ENCODE data around the gene DIO2.
A peak's percentile ranks its signal among the peaks of the same experiment; 100 is the strongest.

DIO2 gene

DNA sequence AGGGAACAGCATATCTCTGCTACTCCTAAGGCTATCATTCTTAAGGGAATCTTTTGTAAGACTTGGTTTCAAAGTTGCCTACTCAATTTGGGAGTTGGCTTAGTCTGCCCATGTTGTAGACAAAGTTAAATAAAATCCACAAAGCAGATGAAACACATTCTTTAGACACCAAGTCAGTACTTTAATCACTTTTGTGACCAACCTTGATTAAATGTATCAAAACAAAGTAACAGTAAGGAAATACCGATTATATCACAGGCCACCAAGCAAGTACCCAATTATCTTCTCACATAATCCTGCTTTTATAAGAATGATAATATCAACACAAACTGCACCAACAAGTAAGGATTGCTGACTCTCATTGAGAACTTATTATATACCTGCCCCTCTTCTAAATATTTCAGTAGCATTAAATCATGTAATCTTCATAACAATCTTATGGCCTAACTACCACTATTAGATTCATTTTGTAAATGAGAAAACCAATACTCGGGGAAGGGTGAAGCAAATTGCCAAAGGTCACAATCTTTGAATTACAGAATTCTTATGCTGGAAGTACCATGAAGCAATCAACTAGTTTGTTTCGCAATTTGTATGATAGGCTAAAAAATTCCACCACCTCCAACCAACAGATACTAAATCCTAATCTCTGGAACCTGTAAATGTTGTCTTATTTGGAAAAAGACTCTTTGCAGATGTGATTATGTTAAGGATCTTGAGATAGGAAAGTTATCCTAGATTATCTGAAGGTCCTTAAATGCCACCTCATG is 12.6 kb upstream of the DIO2 start:
- H3K4me3 ChIP-seq (ENCODE audit: low read depth, low read length) = no peak overlapping the region
- TF ChIP-seq, protein P1, sequence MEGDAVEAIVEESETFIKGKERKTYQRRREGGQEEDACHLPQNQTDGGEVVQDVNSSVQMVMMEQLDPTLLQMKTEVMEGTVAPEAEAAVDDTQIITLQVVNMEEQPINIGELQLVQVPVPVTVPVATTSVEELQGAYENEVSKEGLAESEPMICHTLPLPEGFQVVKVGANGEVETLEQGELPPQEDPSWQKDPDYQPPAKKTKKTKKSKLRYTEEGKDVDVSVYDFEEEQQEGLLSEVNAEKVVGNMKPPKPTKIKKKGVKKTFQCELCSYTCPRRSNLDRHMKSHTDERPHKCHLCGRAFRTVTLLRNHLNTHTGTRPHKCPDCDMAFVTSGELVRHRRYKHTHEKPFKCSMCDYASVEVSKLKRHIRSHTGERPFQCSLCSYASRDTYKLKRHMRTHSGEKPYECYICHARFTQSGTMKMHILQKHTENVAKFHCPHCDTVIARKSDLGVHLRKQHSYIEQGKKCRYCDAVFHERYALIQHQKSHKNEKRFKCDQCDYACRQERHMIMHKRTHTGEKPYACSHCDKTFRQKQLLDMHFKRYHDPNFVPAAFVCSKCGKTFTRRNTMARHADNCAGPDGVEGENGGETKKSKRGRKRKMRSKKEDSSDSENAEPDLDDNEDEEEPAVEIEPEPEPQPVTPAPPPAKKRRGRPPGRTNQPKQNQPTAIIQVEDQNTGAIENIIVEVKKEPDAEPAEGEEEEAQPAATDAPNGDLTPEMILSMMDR (IDR thresholded peaks at IDR 0.05; ENCODE audit: borderline replicate concordance, insufficient read depth, low read depth, low read length) = no peak

DNA sequence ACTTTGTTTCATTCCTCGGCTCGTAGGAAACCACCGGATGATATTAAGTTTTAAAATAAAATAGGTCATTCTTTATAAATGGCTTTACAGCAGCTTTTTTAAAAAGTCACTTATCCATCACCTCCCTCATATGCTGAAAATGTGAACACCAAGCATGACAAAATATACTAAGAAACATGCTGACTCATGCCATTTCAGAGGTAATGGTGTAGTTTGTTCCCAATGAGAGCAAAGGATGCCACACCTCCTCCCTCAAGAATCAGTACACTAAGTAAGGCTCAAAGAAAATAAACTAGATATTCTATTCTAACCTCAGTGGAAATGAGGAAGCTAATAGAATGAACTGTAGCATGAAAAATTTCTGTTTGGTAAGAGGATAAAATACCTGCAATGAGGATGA is 5.5 kb upstream of the DIO2 start:
- TF ChIP-seq, protein P1 (IDR thresholded peaks at IDR 0.05; ENCODE audit: borderline replicate concordance, insufficient read depth, low read depth, low read length) = no peak
- H3K4me3 ChIP-seq (ENCODE audit: low read depth, low read length) = no peak overlapping the region

DNA sequence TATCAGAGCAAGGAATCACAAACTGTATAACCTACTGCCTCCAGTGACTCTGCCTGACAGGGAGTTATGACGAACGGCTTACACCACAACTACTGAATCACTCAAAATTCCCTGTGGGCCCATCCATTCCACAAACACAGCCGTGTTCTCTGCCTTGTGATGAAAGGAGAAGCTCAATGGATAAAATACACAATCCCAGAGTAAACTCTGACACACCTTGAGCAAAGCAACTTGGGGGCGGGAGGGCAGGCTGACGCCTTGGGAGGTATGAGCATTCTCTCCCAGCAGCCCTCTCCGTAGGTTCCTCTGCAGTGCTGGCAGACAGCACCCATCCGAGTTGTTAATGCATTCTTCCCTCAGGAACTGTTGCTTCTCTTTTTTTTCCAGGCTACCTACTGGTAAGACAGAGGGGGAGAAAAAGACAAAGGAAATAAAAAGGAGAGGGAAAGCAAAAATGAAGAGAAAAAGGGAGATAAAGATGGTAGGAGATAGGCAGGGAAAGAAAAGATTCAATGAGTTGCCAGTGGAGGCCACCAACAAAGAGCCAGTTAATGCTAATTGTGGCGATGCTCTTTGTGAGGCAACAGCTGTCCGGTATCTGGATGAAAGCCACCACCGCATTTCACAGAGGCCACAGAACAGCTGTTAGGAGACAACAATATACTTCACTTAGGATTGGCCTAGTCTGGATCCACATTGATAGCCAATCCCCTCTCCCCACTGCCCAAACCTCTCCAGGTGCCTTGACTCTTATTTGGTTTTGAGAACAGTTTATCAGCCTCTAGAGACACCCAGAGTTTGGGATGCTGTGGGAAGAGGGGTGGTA is 4.7 kb upstream of the DIO2 start:
- TF ChIP-seq, protein P1 (IDR thresholded peaks at IDR 0.05; ENCODE audit: borderline replicate concordance, insufficient read depth, low read depth, low read length) = no peak
- no peak overlapping the region for H3K4me3 ChIP-seq (ENCODE audit: low read depth, low read length)

DNA sequence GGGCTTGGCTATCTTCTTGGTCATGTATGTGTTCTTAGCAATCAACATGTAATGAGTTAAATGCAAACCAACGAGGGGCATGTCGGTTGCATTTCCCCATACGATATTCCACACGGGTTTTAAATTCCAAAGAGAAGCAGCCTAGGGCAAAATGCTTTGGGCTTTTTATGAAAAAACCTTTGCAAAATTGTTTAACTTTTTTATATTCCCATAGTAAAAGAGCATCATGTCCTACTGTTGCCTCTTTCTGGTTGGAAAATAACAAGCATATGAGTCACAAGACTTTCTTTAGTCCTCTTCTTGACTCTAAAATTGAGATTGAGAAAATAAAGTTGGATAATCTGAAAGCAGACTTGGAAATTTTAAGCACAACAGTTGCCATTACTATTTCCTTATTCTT is 3.8 kb upstream of the DIO2 start:
- TF ChIP-seq, protein P1 (IDR thresholded peaks at IDR 0.05; ENCODE audit: borderline replicate concordance, insufficient read depth, low read depth, low read length) = no peak
- no peak overlapping the region for H3K4me3 ChIP-seq (ENCODE audit: low read depth, low read length)

DNA sequence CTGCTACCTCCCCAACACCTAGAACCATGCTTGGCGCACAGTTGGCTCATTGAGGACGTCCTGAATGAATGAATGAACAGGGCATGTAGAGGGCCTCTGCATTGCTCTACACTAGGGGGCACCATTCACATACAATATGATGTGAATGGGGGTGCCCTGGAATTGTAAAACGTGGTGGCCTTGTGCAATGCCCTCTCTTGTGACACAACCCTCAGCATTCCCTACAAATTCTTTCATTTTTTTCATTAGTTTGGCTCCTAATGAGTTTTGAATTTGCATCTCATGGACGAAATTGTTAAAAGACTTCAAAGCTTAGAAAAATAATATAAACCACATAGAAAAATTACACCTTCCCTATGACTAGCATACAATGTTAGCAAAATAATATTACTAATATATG is 2.3 kb upstream of the DIO2 start:
- H3K4me3 ChIP-seq (ENCODE audit: low read depth, low read length) = no peak overlapping the region
- TF ChIP-seq, protein P1 (IDR thresholded peaks at IDR 0.05; ENCODE audit: borderline replicate concordance, insufficient read depth, low read depth, low read length) = peak; percentile 56; the same call in 1 of the 2 replicates

DNA sequence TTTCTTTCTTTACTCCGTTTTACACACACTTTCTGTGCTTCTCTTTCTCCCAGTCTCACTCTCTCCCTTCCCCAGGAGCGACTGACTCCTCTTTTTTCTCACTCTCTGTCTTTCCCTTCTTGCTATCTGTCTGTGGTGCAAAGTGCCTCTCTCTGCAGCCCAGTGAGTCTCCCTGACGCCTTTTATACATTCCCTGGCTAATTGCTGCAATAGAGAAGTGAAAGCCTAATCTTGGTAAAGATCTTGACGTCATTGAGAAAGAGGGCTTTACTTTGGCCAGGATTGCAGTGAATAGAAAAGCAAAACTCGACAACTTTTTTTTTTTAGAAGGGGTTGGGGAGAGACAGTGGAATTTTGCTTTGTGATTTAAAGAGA is 706 bp upstream of the DIO2 start:
- no peak overlapping the region for H3K4me3 ChIP-seq (ENCODE audit: low read depth, low read length)

More for the DNA sequence above, 706 bp upstream of the DIO2 start:
- TF ChIP-seq, protein P1 (IDR thresholded peaks at IDR 0.05; ENCODE audit: borderline replicate concordance, insufficient read depth, low read depth, low read length) = no peak
